Bone marrow (tissue), 2 donors: ENCODE measurements around the gene ZNF557.
"Not testable (repeated sequence)": the region's sequence is repeated elsewhere in the genome, so short reads cannot be mapped to it uniquely, and the experiment has no call there.

ENCODE experiments used
- DNase-seq, 2 donors: peaks; one replicate each; lab custom pipeline; 2025; lab: John Stamatoyannopoulos, UW

The ZNF557 gene

DNA sequence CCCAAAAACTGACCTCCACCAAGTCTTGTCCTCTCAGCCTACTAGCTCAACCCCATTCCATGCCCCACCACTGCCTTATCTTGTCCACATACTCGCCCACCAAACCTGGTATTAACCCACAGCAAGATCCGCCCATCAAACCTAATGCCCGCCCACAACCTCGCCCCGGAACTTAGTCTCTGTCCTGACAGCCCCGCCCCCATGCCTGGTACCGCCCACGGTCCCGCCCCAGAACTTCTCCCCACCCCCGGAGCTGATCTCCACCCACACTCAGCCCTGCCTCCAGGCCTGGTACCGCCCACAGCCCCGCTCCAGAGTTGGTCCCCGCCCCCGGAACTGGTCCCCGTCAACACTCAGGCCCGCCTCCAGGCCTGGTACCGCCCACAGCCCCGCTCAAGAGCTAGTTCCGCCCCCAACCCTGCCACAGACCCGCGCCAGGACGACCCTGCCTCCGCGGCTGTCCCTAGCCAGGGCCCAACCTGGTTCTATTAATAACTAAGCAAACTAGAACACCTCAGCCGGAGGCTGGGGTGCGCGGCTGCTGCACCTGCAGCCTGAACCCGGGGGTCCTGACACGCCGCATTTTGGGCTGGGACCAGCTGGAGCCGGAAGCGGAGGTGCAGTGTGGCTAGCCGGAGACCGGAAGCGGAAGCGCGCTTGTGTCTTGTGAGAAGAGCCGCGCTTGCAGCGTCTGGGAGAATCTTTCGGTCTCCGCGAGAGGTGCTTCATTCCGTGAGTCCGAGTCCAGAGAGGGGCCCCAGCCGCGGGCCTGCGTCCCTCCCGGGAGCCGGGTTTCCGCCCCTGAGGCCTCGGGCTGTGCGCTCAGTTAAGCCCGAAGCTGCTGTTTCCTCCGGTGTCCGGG is at the start of gene ZNF557:
ZNF557 (plus strand) TSS at position 662 of the 862 bp plus-strand sequence. CDS start 5,372 bp downstream, outside the sequence.
- peak; percentile 95 to 96 for DNase-seq

DNA sequence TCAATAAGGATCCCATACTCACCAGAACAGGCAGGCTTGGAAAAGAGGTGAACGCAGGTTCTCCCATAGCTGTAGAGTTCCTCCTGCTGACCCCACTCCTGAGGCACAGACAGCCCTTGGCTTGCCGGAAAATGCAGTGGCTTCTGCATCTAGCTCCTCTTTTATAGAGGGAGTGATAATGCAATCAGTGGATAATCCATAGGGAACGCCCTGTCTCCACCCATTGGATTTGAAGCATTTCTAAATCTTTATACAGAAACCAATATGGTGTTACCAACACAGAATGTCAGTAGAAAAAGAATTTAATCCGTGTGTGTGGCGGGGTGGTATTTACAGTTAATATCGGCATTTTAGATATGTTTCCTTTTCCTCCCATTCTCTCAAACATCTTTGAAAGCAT is 48.2 kb upstream of the ZNF557 start, which contains the start of gene MBD3L2B:
MBD3L2B (minus strand) TSS at position 101 of the 400 bp plus-strand sequence; CDS start at position 67, 34 bp downstream.
- not testable (repeated sequence) for DNase-seq

DNA sequence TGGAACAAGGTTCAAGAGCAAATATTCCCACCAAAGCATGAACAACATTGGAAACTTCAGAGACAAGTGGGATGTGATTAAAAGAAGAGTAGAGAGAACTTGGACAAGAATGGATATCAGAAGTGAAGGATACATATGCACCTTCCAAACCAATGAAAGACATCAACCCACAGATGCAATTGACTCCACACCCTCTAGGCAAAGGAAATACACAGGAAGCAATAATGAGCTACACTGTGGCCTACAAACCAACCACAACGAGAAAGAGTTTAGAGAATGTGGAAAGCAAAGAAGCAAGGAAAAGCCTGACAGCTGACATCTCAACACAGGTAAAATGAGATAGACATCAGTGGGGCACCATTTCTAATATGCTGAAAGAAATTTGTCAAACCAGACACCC is 40.7 kb upstream of the ZNF557 start:
- not testable (repeated sequence) for DNase-seq

DNA sequence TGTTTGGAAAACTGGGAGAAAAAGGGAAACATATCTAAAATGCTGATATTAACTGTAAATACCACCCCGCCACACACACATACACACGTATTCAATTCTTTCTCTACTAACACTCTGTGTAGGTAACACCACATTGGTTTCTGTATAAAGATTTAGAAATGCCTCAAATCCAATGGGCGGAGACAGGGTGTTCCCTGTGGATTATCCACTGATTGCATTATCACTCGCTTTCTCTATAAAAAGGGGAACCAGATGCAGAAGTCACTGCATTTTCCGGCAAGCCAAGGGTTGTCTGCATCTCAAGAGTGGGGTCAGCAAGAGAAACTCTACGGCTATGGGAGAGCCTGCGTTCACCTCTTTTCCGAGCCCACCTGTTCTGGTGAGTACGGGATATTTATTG is 39.2 kb upstream of the ZNF557 start, which contains the start of gene MBD3L5:
MBD3L5 (plus strand) TSS at position 301 of the 400 bp plus-strand sequence; CDS start at position 335, 34 bp downstream.
- DNase-seq, result not testable (repeated sequence)

DNA sequence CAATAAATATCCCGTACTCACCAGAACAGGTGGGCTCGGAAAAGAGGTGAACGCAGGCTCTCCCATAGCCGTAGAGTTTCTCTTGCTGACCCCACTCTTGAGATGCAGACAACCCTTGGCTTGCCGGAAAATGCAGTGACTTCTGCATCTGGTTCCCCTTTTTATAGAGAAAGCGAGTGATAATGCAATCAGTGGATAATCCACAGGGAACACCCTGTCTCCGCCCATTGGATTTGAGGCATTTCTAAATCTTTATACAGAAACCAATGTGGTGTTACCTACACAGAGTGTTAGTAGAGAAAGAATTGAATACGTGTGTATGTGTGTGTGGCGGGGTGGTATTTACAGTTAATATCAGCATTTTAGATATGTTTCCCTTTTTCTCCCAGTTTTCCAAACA is 29.4 kb upstream of the ZNF557 start, which contains the start of gene MBD3L4:
MBD3L4 (minus strand) TSS at position 101 of the 400 bp plus-strand sequence; CDS start at position 66, 35 bp downstream.
- not testable (repeated sequence) for DNase-seq

- DNase-seq, result not testable (repeated sequence)
These were observed 27.9 kb upstream of the ZNF557 start for GRCh38 chr19:7041563-7041962.

DNA sequence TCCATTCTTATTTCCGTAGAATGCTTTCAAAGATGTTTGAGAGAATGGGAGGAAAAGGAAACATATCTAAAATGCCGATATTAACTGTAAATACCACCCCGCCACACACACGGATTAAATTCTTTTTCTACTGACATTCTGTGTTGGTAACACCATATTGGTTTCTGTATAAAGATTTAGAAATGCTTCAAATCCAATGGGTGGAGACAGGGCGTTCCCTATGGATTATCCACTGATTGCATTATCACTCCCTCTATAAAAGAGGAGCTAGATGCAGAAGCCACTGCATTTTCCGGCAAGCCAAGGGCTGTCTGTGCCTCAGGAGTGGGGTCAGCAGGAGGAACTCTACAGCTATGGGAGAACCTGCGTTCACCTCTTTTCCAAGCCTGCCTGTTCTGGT is 20.5 kb upstream of the ZNF557 start, which contains the start of gene MBD3L2:
MBD3L2 (plus strand) TSS at position 301 of the 400 bp plus-strand sequence; CDS start at position 354, 53 bp downstream.
- not testable (repeated sequence) for DNase-seq

DNA sequence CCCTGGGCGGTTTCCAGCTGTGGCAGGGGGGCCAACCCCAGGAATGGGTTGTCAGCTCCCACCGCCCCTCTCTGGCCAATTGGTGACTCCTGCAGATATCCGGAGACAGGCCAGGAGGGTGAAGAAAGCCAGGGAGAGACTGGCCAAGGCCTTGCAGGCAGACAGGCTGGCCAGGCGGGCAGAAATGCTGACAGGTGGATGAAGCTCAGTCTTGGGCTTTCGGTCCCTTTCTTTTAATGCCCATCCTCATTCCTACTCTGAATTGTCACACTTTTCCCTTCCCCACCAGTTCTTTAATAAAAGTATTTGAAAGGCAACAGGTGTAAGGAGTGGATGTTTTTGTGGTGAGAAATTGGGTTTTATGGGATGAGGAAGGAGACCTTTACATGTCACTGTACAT is 18.1 kb upstream of the ZNF557 start:
- DNase-seq, result not testable (repeated sequence)

GRCh38 chr19:7052896-7053295 is 16.6 kb upstream of the ZNF557 start:
- DNase-seq, result not testable (repeated sequence)

DNA sequence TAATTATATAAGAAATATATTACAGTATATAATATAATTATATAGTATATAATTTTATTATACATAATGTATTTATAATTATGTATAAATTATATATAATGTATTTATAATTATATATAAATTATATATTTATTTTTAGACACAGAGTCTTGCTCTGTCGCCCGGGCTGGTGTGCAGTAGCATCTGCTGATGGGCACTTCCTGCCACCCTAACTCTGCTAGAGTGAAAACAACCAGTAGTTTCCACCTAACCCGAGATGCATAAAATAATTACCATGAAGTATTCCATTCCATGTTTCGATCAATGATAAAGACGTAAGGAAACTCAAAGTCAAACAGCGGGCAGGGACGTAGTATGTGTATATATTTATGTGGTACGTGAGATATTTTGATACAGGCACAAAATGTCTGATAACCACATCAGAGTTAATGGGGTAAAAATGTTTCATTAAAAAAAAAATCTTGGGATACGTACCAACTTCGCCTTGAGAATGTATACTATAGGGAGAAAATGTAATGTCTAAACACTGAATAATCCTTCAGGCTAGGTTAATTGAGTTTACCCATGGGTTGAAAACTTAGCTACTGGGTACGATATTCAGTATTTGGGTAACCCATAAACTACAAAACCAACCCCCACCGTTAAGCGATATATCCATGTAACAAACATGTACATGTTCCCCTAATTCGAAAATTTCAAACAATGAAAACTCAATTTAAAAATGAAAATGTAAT is 14.7 kb upstream of the ZNF557 start:
- DNase-seq, result not testable (repeated sequence)

- DNase-seq, result not testable (repeated sequence)
These were observed 13.8 kb upstream of the ZNF557 start for GRCh38 chr19:7055679-7056078.

DNA sequence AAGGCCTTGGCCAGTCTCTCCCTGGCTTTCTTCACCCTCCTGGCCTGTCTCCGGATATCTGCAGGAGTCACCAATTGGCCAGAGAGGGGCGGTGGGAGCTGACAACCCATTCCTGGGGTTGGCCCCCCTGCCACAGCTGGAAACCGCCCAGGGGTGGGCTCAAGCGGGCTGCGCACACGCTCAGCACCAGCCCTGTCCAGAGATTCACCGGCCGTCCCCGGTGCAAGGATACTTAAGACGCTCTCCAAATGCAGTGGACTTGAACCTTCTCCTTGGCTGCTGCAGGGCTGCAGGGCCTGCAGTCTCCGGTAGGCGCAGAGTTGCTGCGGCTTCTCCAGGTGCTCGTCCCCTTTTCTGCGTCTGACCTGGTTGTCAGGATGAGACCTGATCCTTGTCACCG is 13.1 kb upstream of the ZNF557 start:
- not testable (repeated sequence) for DNase-seq

DNA sequence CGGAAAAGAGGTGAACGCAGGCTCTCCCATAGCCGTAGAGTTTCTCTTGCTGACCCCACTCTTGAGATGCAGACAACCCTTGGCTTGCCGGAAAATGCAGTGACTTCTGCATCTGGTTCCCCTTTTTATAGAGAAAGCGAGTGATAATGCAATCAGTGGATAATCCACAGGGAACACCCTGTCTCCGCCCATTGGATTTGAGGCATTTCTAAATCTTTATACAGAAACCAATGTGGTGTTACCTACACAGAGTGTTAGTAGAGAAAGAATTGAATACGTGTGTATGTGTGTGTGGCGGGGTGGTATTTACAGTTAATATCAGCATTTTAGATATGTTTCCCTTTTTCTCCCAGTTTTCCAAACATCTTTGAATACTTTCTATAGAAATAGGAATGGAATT is 10.9 kb upstream of the ZNF557 start, which contains the start of gene MBD3L3:
MBD3L3 (minus strand) TSS at position 101 of the 400 bp plus-strand sequence; CDS start at position 30, 71 bp downstream.
- not testable (repeated sequence) for DNase-seq

- DNase-seq, result not testable (repeated sequence)
These were observed 9.5 kb upstream of the ZNF557 start for GRCh38 chr19:7059977-7060376.

GRCh38 chr19:7063339-7063738 is 6.2 kb upstream of the ZNF557 start:
- no peak for DNase-seq

- no peak for DNase-seq
These were observed 5.6 kb upstream of the ZNF557 start for GRCh38 chr19:7063764-7064418.

DNA sequence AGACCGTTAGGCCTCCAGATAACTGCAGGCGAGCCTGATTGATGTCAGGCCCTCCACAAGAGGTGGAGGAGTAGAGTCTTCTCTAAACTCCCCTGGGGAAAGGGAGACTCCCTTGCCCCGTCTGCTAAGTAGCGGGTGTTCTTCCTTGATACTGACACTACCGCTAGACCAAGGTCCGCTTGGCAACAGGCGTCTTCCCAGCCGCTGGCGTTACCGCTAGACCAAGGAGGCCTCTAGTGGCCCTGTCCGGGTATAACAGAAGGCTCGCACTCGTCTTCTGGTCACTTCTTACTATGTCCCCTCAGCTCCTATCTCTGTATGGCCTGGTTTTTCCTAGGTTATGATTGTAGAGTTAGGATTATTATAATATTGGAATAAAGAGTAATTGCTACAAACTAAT is 2.4 kb upstream of the ZNF557 start:
- DNase-seq, result not testable (repeated sequence)

DNA sequence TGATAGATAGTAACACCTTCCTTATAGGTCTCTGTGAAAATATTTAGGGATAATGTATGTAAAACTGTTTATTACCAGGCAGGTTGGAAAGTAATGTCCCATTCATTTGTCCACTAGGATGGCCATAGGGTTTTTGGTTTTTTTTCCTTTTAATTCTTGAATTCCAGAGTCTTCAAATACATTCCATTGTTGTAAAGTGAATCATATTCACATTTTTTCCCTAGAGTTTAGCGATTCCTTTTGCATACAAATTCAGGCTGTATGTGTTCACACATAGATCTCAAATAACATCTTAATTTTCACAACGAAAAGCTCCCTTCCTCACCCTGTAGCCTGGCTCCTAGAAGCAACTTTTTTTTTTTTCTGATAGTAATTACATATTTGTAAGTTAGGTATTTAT is 1.8 kb upstream of the ZNF557 start:
- DNase-seq, result no peak

GRCh38 chr19:7068599-7068998 is 904 bp upstream of the ZNF557 start:
- DNase-seq, result no peak

GRCh38 chr19:7069904-7070226 is 362 bp downstream of the ZNF557 start:
- no peak for DNase-seq

DNA sequence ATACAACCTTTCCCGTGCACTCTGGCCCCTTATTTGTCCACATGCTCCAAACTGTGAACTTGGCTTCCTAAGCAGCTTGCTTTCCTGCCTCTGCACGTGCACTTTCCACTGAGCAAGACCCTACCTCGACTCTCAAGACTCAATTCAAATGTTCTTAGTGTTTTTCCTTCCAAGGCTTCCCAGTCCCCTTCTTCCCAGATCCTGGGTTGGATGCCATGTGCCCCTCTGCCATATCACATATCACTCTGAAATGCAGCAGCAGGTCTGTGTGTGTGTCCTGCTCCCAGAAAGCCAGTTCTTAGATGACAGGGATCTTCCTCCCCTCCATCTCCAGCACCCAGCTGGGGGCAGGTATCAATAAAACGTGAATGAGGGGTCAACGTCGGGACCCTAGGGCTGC is 3.0 kb downstream of the ZNF557 start:
- DNase-seq, result no peak
